Adrenal gland (tissue), 12 donors: ENCODE results near the gene COX6B1. TPM values are rescaled to one million over a fixed set of nuclear protein-coding genes. Genes with fewer than 3 reads are reported as not detected.

ENCODE experiments used
- DNase-seq, 7 donors: peaks; one replicate each; pipeline ENCODE4 v3.0.0-alpha.2; 2019 to 2020
- H3K27ac ChIP-seq, 5 donors: fragments of 200-600 bp; sonication (generic) in 4 of 5; 1 replicate in 3 of 5; 2 replicates in 2 of 5; pipeline versions ENCODE4 v1.5.1 to v1.8.0; 2016 to 2020; ENCODE audit warnings: mild to moderate bottlenecking in 1 of 5
- H3K27me3 ChIP-seq: fragments of 200-600 bp; 2 replicates; pipeline ENCODE4 v1.8.0; 2021
- H3K36me3 ChIP-seq, 2 donors: fragments of 200-600 bp; replicated peaks in 1 of 2; 1 replicate in 1 of 2; 2 replicates in 1 of 2; pipeline versions ENCODE4 v1.5.1 to v1.8.0; 2018 to 2022
- H3K4me1 ChIP-seq, 2 donors: fragments of 200-600 bp; replicated peaks in 1 of 2; 1 replicate in 1 of 2; 2 replicates in 1 of 2; pipeline versions ENCODE4 v1.5.1 to v1.8.0; 2018 to 2021
- H3K4me3 ChIP-seq, 4 donors: fragments of 200-600 bp; sonication (generic) in 3 of 4; one replicate each; pipeline ENCODE4 v1.5.1; 2016 to 2018
- H3K9me3 ChIP-seq, 3 donors: fragments of 200-600 bp; sonication (generic) in 1 of 3; replicated peaks in 1 of 3; 1 replicate in 2 of 3; 2 replicates in 1 of 3; pipeline versions ENCODE4 v1.5.1 to v1.8.0; 2016 to 2021
- POLR2A ChIP-seq, 2 donors: fragments of 450-650 bp; IDR thresholded peaks; one replicate each; pipeline ENCODE4 v1.6.1; 2017; ENCODE audit warnings: antibody characterized with exemption in 2 of 2, mild to moderate bottlenecking in 2 of 2, moderate library complexity in 1 of 2
- WGBS, 4 donors: extraction: QIAGEN DNeasy Blood & Tissue Kit in 2 of 4; methylation state at CpG; one replicate each; pipeline versions ENCODE4 v1.1.5 to v1.1.7; 2013 to 2017; 5-methylcytosine and 5-hydroxymethylcytosine counted together
- intact Hi-C, 2 donors: fragments of 100-400 bp; cut with DNase I; formaldehyde crosslinking; loops; one replicate each; pipeline versions ENCODE4 v1.14.1 to v1.15.0; 2022 to 2023
- polyA plus RNA-seq, 3 donors: library from polyadenylated mRNA; stranded (reverse); fragments of 200-250 nt in 2 of 3; fragments of 350-450 nt in 1 of 3; fragmentation: Illumina TruSeq in 1 of 3; extraction: RNeasy Lipid Tissue Mini Kit (QIAGEN cat#74804) in 1 of 3; gene quantifications; one replicate each; pipeline ENCODE4 v1.2.3, GENCODE V29; 2013 to 2014
- total RNA-seq, 9 donors: library from RNA; depleted of rRNA in 4 of 9; stranded (reverse); fragments of >200 nt in 4 of 9; fragments of 120-200 nt in 1 of 9; fragmentation: NEBNext Ultra II Directional in 1 of 9; extraction: Animal tissue kit (Norgen Biotek cat#: 25700) in 1 of 9; gene quantifications; one replicate each; pipeline versions ENCODE4 v1.1.0 to v1.2.4, GENCODE V29; 2013 to 2023
- TF ChIP-seq, protein P1 (sequence below), 6 experiments: fragments of 450-650 bp in 4 of 6; fragments of 200-600 bp in 2 of 6; sonication (generic) in 1 of 6; IDR thresholded peaks; 1 replicate in 5 of 6; 2 replicates in 1 of 6; pipeline versions ENCODE4 v1.5.1 to v1.8.0; 2016 to 2021; ENCODE audit warnings: antibody characterized with exemption in 6 of 6, mild to moderate bottlenecking in 2 of 6, moderate library complexity in 1 of 6
- donor health status: healthy with polysubstance abuse.
- donor health status: Bipolar disorder and iron deficiency.
- donor health status: DM: yes; HTN: yes; CAD: no.
- donor health status: DM: no; HTN: no; CAD: no.
- donor health status: DM: no; HTN: no; CAD: no.
- donor health status: DM: yes; HTN: yes; CAD: no.

The COX6B1 gene
- total and polyA plus RNA-seq, 12 donors = 289 to 1,985 (median 530) TPM

DNA sequence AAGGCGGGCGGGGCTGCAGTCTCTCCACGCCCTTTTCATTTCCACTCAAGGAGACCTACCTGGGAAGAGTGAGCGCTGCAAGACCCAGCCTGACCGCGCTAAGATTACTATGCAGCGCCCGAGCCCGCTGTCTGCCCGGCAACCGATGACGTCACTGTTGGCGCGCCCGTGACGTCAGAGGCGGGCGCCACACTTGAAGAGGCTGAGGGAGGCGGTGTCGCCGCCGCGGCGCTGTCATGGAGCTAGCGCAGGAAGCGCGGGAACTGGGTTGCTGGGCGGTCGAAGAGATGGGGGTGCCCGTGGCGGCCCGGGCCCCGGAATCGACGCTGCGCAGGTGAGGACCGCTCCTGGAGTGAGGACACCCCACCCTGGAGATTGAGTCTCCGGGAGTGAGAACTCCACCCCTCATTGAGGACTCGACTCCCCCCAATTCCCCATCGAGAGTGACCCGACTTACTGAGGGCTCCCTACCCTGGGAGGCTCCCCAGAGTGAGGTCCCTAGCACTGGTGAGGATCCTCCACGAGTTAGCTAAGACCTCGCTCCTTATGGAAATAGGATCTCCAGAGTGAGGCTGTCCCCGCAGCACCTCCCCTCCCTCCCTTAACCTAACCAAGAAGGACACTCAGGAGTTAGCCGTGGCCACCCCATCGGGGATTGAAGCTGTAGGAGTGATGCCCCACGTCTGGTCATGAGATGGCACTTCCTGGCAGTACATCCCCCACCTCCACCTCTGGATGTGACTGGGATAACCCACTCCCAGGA, 35.4 kb upstream of the COX6B1 start, which contains the start of gene HAUS5:
Gene HAUS5, plus strand, starts transcription at position 177 of the 763 bp plus-strand sequence. Its CDS starts 60 bp downstream, at position 237.
- peak; percentile 34 to 40 for TF ChIP-seq POLR2A (IDR thresholded peaks at IDR 0.05)
- TF ChIP-seq, protein P1, sequence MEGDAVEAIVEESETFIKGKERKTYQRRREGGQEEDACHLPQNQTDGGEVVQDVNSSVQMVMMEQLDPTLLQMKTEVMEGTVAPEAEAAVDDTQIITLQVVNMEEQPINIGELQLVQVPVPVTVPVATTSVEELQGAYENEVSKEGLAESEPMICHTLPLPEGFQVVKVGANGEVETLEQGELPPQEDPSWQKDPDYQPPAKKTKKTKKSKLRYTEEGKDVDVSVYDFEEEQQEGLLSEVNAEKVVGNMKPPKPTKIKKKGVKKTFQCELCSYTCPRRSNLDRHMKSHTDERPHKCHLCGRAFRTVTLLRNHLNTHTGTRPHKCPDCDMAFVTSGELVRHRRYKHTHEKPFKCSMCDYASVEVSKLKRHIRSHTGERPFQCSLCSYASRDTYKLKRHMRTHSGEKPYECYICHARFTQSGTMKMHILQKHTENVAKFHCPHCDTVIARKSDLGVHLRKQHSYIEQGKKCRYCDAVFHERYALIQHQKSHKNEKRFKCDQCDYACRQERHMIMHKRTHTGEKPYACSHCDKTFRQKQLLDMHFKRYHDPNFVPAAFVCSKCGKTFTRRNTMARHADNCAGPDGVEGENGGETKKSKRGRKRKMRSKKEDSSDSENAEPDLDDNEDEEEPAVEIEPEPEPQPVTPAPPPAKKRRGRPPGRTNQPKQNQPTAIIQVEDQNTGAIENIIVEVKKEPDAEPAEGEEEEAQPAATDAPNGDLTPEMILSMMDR (IDR thresholded peaks at IDR 0.05) = peak in 4 of 6 experiments; percentile 22 to 36 (median 32)
- Histone ChIP-seq H3K27ac (peak within 1 kb of the TSS in 2 of 5 donors; percentile 17 to 55), H3K36me3 (no peaks in the 10 kb centered on the region), H3K9me3 (no peaks in the 10 kb centered on the region), H3K4me3 (peak within 1 kb of the TSS; percentile 45 to 78 (median 52)), H3K27me3 (no peaks in the 10 kb centered on the region), H3K4me1 (peaks cover 6 to 10% of the 10 kb centered on the region in 2 donors)
- peak; percentile 88 to 98 (median 96) for DNase-seq
- WGBS, 4 donors = 0 to 12% (median 1%) methylated on average over 9 to 47 of the region's 47 CpGs
- intact Hi-C loops = no loop called here

DNA sequence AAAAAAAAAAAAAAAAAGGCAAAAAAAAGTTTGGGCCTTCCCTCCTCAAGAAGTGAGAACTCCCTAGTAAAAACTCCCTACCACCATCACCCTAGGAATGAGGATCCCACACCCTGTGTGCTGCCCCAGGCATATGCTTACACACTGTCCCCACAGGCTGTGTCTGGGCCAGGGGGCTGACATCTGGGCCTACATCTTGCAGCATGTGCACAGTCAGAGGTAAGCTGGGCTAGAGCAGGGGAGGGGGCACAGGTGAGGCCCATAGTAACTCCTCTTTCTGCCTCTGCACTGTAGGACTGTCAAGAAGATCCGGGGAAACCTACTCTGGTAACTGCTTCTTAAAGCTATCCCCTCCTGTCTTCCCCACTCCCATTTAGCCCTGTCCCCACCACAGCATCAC, 34.5 kb upstream of the COX6B1 start:
- intact Hi-C loops = no loop called here
- Histone ChIP-seq H3K27ac (no peak overlapping the region), H3K4me1 (peaks cover 6 to 10% of the 10 kb centered on the region in 2 donors), H3K4me3 (no peak overlapping the region), H3K9me3 (no peaks in the 10 kb centered on the region), H3K27me3 (no peaks in the 10 kb centered on the region), H3K36me3 (no peaks in the 10 kb centered on the region)
- WGBS, 4 donors = 86 to 100% (median 89%) methylated on average over 1 of the region's 1 CpG; no CpG with 5 or more reads in 1 of the 4 donors
- TF ChIP-seq POLR2A (IDR thresholded peaks at IDR 0.05) = no peak
- TF ChIP-seq, protein P1 (IDR thresholded peaks at IDR 0.05) = no peak
- DNase-seq = no peak

DNA sequence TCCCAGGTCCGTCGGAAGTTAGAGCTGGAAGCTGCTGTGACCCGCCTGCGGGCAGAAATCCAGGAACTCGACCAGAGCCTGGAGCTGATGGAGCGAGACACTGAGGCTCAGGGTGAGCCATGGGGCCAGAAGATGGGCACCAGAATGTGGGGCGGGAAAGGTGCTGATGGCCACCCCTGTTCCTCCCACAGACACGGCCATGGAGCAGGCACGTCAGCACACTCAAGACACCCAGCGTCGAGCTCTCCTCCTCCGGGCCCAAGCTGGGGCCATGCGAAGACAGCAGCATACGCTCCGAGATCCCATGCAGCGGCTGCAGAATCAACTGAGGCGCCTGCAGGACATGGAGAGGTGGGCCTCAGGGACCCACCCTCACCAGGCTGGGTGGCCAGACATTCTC, 33.1 kb upstream of the COX6B1 start:
- 89 to 100% (median 96%) methylated on average over 2 to 17 of the region's 17 CpGs for WGBS, 4 donors
- no peaks in the 10 kb centered on the region for H3K36me3 ChIP-seq

DNA sequence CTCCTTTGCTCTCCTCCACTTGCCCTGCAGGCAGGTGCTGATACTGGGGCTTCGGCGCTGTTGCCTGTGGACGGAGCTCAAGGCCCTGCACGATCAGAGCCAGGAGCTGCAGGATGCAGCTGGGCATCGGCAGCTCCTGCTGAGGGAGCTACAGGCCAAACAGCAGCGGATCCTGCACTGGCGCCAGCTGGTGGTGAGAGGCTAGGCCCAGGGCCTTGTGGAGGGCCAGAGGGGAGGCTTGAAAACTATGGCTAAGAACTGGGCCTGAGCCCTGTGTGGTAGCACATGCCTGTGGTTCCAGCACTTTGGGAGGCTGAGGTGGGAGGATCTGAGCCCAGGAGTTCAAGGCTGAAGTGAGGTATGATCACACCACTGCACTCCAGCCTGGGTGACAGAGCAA, 29.3 kb upstream of the COX6B1 start:
- Histone ChIP-seq H3K4me1 (no peaks in the 10 kb centered on the region), H3K36me3 (no peaks in the 10 kb centered on the region), H3K4me3 (no peak overlapping the region), H3K27ac (no peak overlapping the region), H3K9me3 (no peaks in the 10 kb centered on the region), H3K27me3 (no peaks in the 10 kb centered on the region)
- no peak for DNase-seq
- intact Hi-C loops = no loop called here
- TF ChIP-seq, protein P1 (IDR thresholded peaks at IDR 0.05) = no peak
- no peak for TF ChIP-seq POLR2A (IDR thresholded peaks at IDR 0.05)
- 84 to 100% (median 95%) methylated on average over 1 to 7 of the region's 7 CpGs for WGBS, 4 donors

More for the DNA sequence above, 33.1 kb upstream of the COX6B1 start:
- Histone ChIP-seq H3K4me1 (peaks cover 6 to 10% of the 10 kb centered on the region in 2 donors), H3K27ac (no peak overlapping the region), H3K27me3 (no peaks in the 10 kb centered on the region), H3K4me3 (no peak overlapping the region), H3K9me3 (no peaks in the 10 kb centered on the region)
- intact Hi-C loops = no loop called here
- TF ChIP-seq POLR2A (IDR thresholded peaks at IDR 0.05) = no peak
- TF ChIP-seq, protein P1 (IDR thresholded peaks at IDR 0.05) = no peak
- DNase-seq = no peak
